ENCODE data around the gene SIK1. TPM values are rescaled to one million over a fixed set of nuclear protein-coding genes. Genes with fewer than 3 reads are reported as not detected.

Gene SIK1
- total and polyA plus RNA-seq, 2 experiments from 2014 or later = 7.7 to 29.3 TPM

GRCh38 chr21:43368685-43369084 is 58.2 kb downstream of the SIK1 start:
- Histone ChIP-seq H4K20me1 (ENCODE audit: insufficient read depth, poor library complexity, severe bottlenecking) (no peaks in the 10 kb centered on the region), H3K9me3 (ENCODE audit: low read depth) (no peaks in the 10 kb centered on the region), H3K4me2 (no peak overlapping the region), H3K27ac (no peak overlapping the region), H3K9me2 (replicated peaks; ENCODE audit: insufficient read depth) (no peaks in the 10 kb centered on the region), H3K4me3 (no peak overlapping the region), H3K27me3 (no peaks in the 10 kb centered on the region), H3K4me1 (ENCODE audit: insufficient read depth) (no peaks in the 10 kb centered on the region), H3K79me2 (no peaks in the 10 kb centered on the region), H3K36me3 (replicated peaks; ENCODE audit: insufficient read depth, low read depth) (no peaks in the 10 kb centered on the region), H2AFZ (no peak overlapping the region)
- DNase-seq (ENCODE audit: low spot score) = no peak
- over 99% methylated on average over 6 of the region's 6 CpGs for whole genome bisulfite sequencing (ENCODE audit: low lambda C conversion rate, missing lambda C conversion rate)
- TF ChIP-seq CTCF (IDR thresholded peaks at IDR 0.05; ENCODE audit: poor library complexity) (no peak), EZH2phosphoT487 (IDR thresholded peaks at IDR 0.05; ENCODE audit: low read depth, severe bottlenecking, unreplicated experiment) (no peak), EZH2 (IDR thresholded peaks at IDR 0.05; ENCODE audit: borderline replicate concordance) (no peak)

GRCh38 chr21:43367859-43368258 is 59.1 kb downstream of the SIK1 start:
- Histone ChIP-seq H3K4me1 (ENCODE audit: insufficient read depth) (no peaks in the 10 kb centered on the region), H3K36me3 (replicated peaks; ENCODE audit: insufficient read depth, low read depth) (no peaks in the 10 kb centered on the region), H3K27ac (no peak overlapping the region), H4K20me1 (ENCODE audit: insufficient read depth, poor library complexity, severe bottlenecking) (no peaks in the 10 kb centered on the region), H3K79me2 (no peaks in the 10 kb centered on the region), H3K4me3 (no peak overlapping the region), H3K9me2 (replicated peaks; ENCODE audit: insufficient read depth) (no peaks in the 10 kb centered on the region), H3K27me3 (no peaks in the 10 kb centered on the region), H2AFZ (no peak overlapping the region), H3K9me3 (ENCODE audit: low read depth) (no peaks in the 10 kb centered on the region), H3K4me2 (no peak overlapping the region)
- TF ChIP-seq EZH2phosphoT487 (IDR thresholded peaks at IDR 0.05; ENCODE audit: low read depth, severe bottlenecking, unreplicated experiment) (no peak), EZH2 (IDR thresholded peaks at IDR 0.05; ENCODE audit: borderline replicate concordance) (no peak), CTCF (IDR thresholded peaks at IDR 0.05; ENCODE audit: poor library complexity) (no peak)
- WGBS (ENCODE audit: low lambda C conversion rate, missing lambda C conversion rate) = 92% methylated on average over 4 of the region's 4 CpGs
- no peak for DNase-seq (ENCODE audit: low spot score)

GRCh38 chr21:43367296-43367695 is 59.6 kb downstream of the SIK1 start:
- no peaks in the 10 kb centered on the region for H3K9me3 ChIP-seq (ENCODE audit: low read depth)
- H3K4me2 ChIP-seq = no peak overlapping the region
- WGBS (ENCODE audit: low lambda C conversion rate, missing lambda C conversion rate) = 83% methylated on average over 14 of the region's 16 CpGs
- H2AFZ ChIP-seq = no peak overlapping the region
- no peaks in the 10 kb centered on the region for H3K9me2 ChIP-seq (replicated peaks; ENCODE audit: insufficient read depth)
- no peak for TF ChIP-seq CTCF (IDR thresholded peaks at IDR 0.05; ENCODE audit: poor library complexity)
- no peak for TF ChIP-seq EZH2phosphoT487 (IDR thresholded peaks at IDR 0.05; ENCODE audit: low read depth, severe bottlenecking, unreplicated experiment)
- no peak for TF ChIP-seq EZH2 (IDR thresholded peaks at IDR 0.05; ENCODE audit: borderline replicate concordance)
- H3K36me3 ChIP-seq (replicated peaks; ENCODE audit: insufficient read depth, low read depth) = no peaks in the 10 kb centered on the region
- H3K79me2 ChIP-seq = no peaks in the 10 kb centered on the region
- no peak overlapping the region for H3K27ac ChIP-seq
- H4K20me1 ChIP-seq (ENCODE audit: insufficient read depth, poor library complexity, severe bottlenecking) = no peaks in the 10 kb centered on the region
- DNase-seq (ENCODE audit: low spot score) = no peak
- H3K27me3 ChIP-seq = no peaks in the 10 kb centered on the region
- peaks cover 4% of the 10 kb centered on the region for H3K4me1 ChIP-seq (ENCODE audit: insufficient read depth)
- H3K4me3 ChIP-seq = no peak overlapping the region

GRCh38 chr21:43366656-43367055 is 60.3 kb downstream of the SIK1 start:
- Histone ChIP-seq H3K79me2 (no peaks in the 10 kb centered on the region), H3K4me3 (no peak overlapping the region), H4K20me1 (ENCODE audit: insufficient read depth, poor library complexity, severe bottlenecking) (no peaks in the 10 kb centered on the region), H3K4me1 (ENCODE audit: insufficient read depth) (peaks cover 4% of the 10 kb centered on the region), H3K9me2 (replicated peaks; ENCODE audit: insufficient read depth) (no peaks in the 10 kb centered on the region), H3K4me2 (no peak overlapping the region), H3K27me3 (no peaks in the 10 kb centered on the region), H3K27ac (no peak overlapping the region), H2AFZ (no peak overlapping the region), H3K36me3 (replicated peaks; ENCODE audit: insufficient read depth, low read depth) (no peaks in the 10 kb centered on the region), H3K9me3 (ENCODE audit: low read depth) (no peaks in the 10 kb centered on the region)
- DNase-seq (ENCODE audit: low spot score) = no peak
- WGBS (ENCODE audit: low lambda C conversion rate, missing lambda C conversion rate) = 91% methylated on average over 19 of the region's 19 CpGs
- TF ChIP-seq EZH2 (IDR thresholded peaks at IDR 0.05; ENCODE audit: borderline replicate concordance) (no peak), EZH2phosphoT487 (IDR thresholded peaks at IDR 0.05; ENCODE audit: low read depth, severe bottlenecking, unreplicated experiment) (no peak)
